NCI-H460 (cell line): ENCODE measurements around the gene HCN4. TPM values are rescaled to one million over a fixed set of nuclear protein-coding genes. Genes with fewer than 3 reads are reported as not detected.

Source experiments
- DNase-seq: peaks from one replicate; pipeline ENCODE4 v3.0.0-alpha.2; 2016; ENCODE audit warnings: low read depth; ENCODE audit errors: extremely low read depth
- total RNA-seq: library from RNA; depleted of rRNA; stranded (reverse); fragments of >200 nt; shearing (Covaris generic); gene quantifications from 2 replicates; pipeline ENCODE4 v1.2.3, GENCODE V29; 2014

Gene HCN4
- total RNA-seq, 1 experiment from 2014 or later: not detected

GRCh38 chr15:73382115-73382514 is 13.4 kb upstream of the HCN4 start:
- no peak for DNase-seq

- DNase-seq: no peak
Observed at GRCh38 chr15:73380661-73381060, 11.9 kb upstream of the HCN4 start.

GRCh38 chr15:73378089-73378488 is 9.3 kb upstream of the HCN4 start:
- DNase-seq: no peak

GRCh38 chr15:73375755-73376305 is 7.1 kb upstream of the HCN4 start:
- DNase-seq: no peak

- DNase-seq: no peak
Observed at GRCh38 chr15:73375012-73375411, 6.3 kb upstream of the HCN4 start.

GRCh38 chr15:73374604-73375003 is 5.8 kb upstream of the HCN4 start:
- no peak for DNase-seq

GRCh38 chr15:73373221-73373620 is 4.5 kb upstream of the HCN4 start:
- no peak for DNase-seq

- DNase-seq: no peak
Observed at GRCh38 chr15:73371812-73372211, 3.1 kb upstream of the HCN4 start.

GRCh38 chr15:73370151-73370550 is 1.4 kb upstream of the HCN4 start:
- no peak for DNase-seq

GRCh38 chr15:73369154-73369694 is 466 bp upstream of the HCN4 start:
- DNase-seq: no peak

GRCh38 chr15:73367624-73368300 is 996 bp downstream of the HCN4 start:
- no peak for DNase-seq

- DNase-seq: no peak
Observed at GRCh38 chr15:73366766-73367623, 1.8 kb downstream of the HCN4 start.

GRCh38 chr15:73364070-73364469 is 4.7 kb downstream of the HCN4 start:
- no peak for DNase-seq

- no peak for DNase-seq
Observed at GRCh38 chr15:73362900-73363299, 5.9 kb downstream of the HCN4 start.

- no peak for DNase-seq
Observed at GRCh38 chr15:73361337-73361736, 7.4 kb downstream of the HCN4 start.

GRCh38 chr15:73359651-73360050 is 9.1 kb downstream of the HCN4 start:
- no peak for DNase-seq

GRCh38 chr15:73357999-73358665 is 10.6 kb downstream of the HCN4 start:
- no peak for DNase-seq

GRCh38 chr15:73355612-73356265 is 13.0 kb downstream of the HCN4 start:
- no peak for DNase-seq

- DNase-seq: no peak
Observed at GRCh38 chr15:73354241-73354640, 14.5 kb downstream of the HCN4 start.

GRCh38 chr15:73353734-73354133 is 15.0 kb downstream of the HCN4 start:
- DNase-seq: no peak
